ENCODE measurements around the gene TEX9. TPM values are rescaled to one million over a fixed set of nuclear protein-coding genes. Genes with fewer than 3 reads are reported as not detected.
"Not testable (repeated sequence)": the region's sequence is repeated elsewhere in the genome, so short reads cannot be mapped to it uniquely, and the experiment has no call there.

TEX9 gene
- total RNA-seq, 4 donors from 2014 or later, result 3.1 to 5.4 (median 3.9) TPM

DNA sequence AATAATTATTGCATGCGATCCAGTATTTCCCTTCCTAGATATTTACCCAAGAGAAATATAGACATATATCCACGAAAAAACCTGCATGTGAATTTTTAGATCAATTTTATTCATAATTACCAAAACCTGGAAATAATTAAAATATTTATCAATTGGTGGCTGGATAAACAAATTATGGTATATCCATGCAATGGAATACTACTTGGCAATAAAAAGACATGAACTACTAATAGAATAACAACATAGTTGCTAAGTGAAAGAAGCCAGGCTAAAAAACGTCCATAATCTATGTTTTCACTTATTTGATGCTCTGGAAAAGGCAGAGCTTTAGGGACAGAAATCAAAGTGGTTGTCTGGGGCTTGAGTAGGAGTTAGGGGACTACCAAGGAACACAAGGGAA lies 20.7 kb downstream of the TEX9 start:
- Histone ChIP-seq H3K9me3 (no peaks in the 10 kb centered on the region), H3K4me1 (no peaks in the 10 kb centered on the region), H3K4me3 (no peak overlapping the region), H3K27ac (replicated peaks in 1 of 4) (no peak overlapping the region), H3K36me3 (no peaks in the 10 kb centered on the region), H3K27me3 (no peaks in the 10 kb centered on the region)
- TF ChIP-seq EP300 (IDR thresholded peaks at IDR 0.05), result no peak
- TF ChIP-seq POLR2AphosphoS5 (IDR thresholded peaks at IDR 0.05), result no peak
- TF ChIP-seq, protein P1, sequence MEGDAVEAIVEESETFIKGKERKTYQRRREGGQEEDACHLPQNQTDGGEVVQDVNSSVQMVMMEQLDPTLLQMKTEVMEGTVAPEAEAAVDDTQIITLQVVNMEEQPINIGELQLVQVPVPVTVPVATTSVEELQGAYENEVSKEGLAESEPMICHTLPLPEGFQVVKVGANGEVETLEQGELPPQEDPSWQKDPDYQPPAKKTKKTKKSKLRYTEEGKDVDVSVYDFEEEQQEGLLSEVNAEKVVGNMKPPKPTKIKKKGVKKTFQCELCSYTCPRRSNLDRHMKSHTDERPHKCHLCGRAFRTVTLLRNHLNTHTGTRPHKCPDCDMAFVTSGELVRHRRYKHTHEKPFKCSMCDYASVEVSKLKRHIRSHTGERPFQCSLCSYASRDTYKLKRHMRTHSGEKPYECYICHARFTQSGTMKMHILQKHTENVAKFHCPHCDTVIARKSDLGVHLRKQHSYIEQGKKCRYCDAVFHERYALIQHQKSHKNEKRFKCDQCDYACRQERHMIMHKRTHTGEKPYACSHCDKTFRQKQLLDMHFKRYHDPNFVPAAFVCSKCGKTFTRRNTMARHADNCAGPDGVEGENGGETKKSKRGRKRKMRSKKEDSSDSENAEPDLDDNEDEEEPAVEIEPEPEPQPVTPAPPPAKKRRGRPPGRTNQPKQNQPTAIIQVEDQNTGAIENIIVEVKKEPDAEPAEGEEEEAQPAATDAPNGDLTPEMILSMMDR (IDR thresholded peaks at IDR 0.05), result no peak
- no peak for TF ChIP-seq POLR2A (IDR thresholded peaks at IDR 0.05; ENCODE audit: low read depth)
- intact Hi-C loops (cut with DNase I), result no loop called here
- DNase-seq (ENCODE audit: extremely low spot score), result no peak
- 92% methylated on average over 3 of the region's 3 CpGs for WGBS

GRCh38 chr15:56390739-56391267 lies 25.6 kb downstream of the TEX9 start:
- DNase-seq (ENCODE audit: extremely low spot score), result no peak
- WGBS, result 97% methylated on average over 2 of the region's 2 CpGs
- H3K27me3 ChIP-seq, result no peaks in the 10 kb centered on the region
- no peak overlapping the region for H3K4me3 ChIP-seq
- H3K4me1 ChIP-seq, result no peaks in the 10 kb centered on the region
- no peaks in the 10 kb centered on the region for H3K36me3 ChIP-seq
- H3K27ac ChIP-seq (replicated peaks in 1 of 4), result no peak overlapping the region
- no peaks in the 10 kb centered on the region for H3K9me3 ChIP-seq
- TF ChIP-seq, protein P1 (IDR thresholded peaks at IDR 0.05), result no peak
- TF ChIP-seq POLR2A (IDR thresholded peaks at IDR 0.05; ENCODE audit: low read depth), result no peak
- no peak for TF ChIP-seq EP300 (IDR thresholded peaks at IDR 0.05)
- TF ChIP-seq POLR2AphosphoS5 (IDR thresholded peaks at IDR 0.05), result no peak
- intact Hi-C loops (cut with DNase I), result no loop called here

DNA sequence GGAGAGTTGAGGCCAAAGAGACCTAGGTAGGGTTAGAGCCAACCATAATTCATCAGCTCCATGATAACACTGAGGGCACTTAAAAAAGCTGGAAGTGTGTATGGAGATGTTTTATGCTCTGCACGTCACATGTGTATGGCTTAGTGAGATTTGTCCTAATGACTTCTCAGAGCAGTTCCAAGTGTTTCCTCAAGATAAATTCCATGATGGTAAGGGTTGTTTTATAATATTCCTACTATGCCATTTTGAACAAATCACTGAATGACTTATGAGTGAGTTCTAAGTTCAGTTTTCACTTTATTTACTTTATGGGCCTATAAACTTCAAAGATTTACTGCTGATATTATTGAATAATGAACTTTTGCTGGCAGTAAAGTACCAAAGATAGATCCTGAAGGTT lies 28.1 kb downstream of the TEX9 start:
- WGBS, result 95% methylated on average over 1 of the region's 1 CpG
- Histone ChIP-seq H3K9me3 (no peaks in the 10 kb centered on the region), H3K4me3 (no peak overlapping the region), H3K36me3 (no peaks in the 10 kb centered on the region), H3K27me3 (no peaks in the 10 kb centered on the region), H3K4me1 (no peaks in the 10 kb centered on the region), H3K27ac (replicated peaks in 1 of 4) (no peak overlapping the region)
- TF ChIP-seq EP300 (IDR thresholded peaks at IDR 0.05), result no peak
- no peak for TF ChIP-seq POLR2AphosphoS5 (IDR thresholded peaks at IDR 0.05)
- TF ChIP-seq POLR2A (IDR thresholded peaks at IDR 0.05; ENCODE audit: low read depth), result no peak
- TF ChIP-seq, protein P1 (IDR thresholded peaks at IDR 0.05), result no peak
- DNase-seq (ENCODE audit: extremely low spot score), result no peak
- intact Hi-C loops (cut with DNase I), result no loop called here

GRCh38 chr15:56394909-56395308 lies 29.7 kb downstream of the TEX9 start:
- Histone ChIP-seq H3K9me3 (no peaks in the 10 kb centered on the region), H3K4me3 (no peak overlapping the region), H3K27ac (replicated peaks in 1 of 4) (no peak overlapping the region), H3K4me1 (no peaks in the 10 kb centered on the region), H3K27me3 (no peaks in the 10 kb centered on the region), H3K36me3 (no peaks in the 10 kb centered on the region)
- TF ChIP-seq, protein P1 (IDR thresholded peaks at IDR 0.05), result no peak
- TF ChIP-seq POLR2A (IDR thresholded peaks at IDR 0.05; ENCODE audit: low read depth) (no peak), EP300 (IDR thresholded peaks at IDR 0.05) (no peak), POLR2AphosphoS5 (IDR thresholded peaks at IDR 0.05) (no peak)
- WGBS, result 98% methylated on average over 1 of the region's 1 CpG
- DNase-seq (ENCODE audit: extremely low spot score), result no peak
- intact Hi-C loops (cut with DNase I), result no loop called here

- DNase-seq (ENCODE audit: extremely low spot score); H3K9me3 ChIP-seq; H3K4me1 ChIP-seq; H3K36me3 ChIP-seq; H3K27me3 ChIP-seq; intact Hi-C loops (cut with DNase I); H3K4me3 ChIP-seq; H3K27ac ChIP-seq (replicated peaks in 1 of 4): not testable (repeated sequence)
- 91% methylated on average over 3 of the region's 3 CpGs for WGBS
Observed at GRCh38 chr15:56397325-56397724, 32.1 kb downstream of the TEX9 start.

GRCh38 chr15:56399209-56399608 lies 34.0 kb downstream of the TEX9 start:
- H3K9me3 ChIP-seq; H3K27ac ChIP-seq (replicated peaks in 1 of 4); H3K4me3 ChIP-seq; H3K36me3 ChIP-seq; H3K27me3 ChIP-seq; DNase-seq (ENCODE audit: extremely low spot score); intact Hi-C loops (cut with DNase I); H3K4me1 ChIP-seq: not testable (repeated sequence)
- WGBS, result 94% methylated on average over 3 of the region's 11 CpGs

Data from esophagus muscularis mucosa (tissue), 4 donors.